ENCODE data around the gene FOXJ3.

FOXJ3 gene

GRCh38 chr1:42184616-42185015 is 150.4 kb downstream of the FOXJ3 start:
- no peak overlapping the region for H3K4me3 ChIP-seq
- no peak overlapping the region for H3K9ac ChIP-seq
- peaks cover 15% of the 10 kb centered on the region for H3K4me1 ChIP-seq
- no peak overlapping the region for H3K27ac ChIP-seq
- TF ChIP-seq Cebpa-rat (IDR thresholded peaks at IDR 0.05), result no peak
- peaks cover 78% of the 10 kb centered on the region for H3K36me3 ChIP-seq
- no peak overlapping the region for H3K4me2 ChIP-seq
- peaks cover 5% of the 10 kb centered on the region; the same call in 1 of the 2 replicates for H4K20me1 ChIP-seq
- H3K27me3 ChIP-seq, result no peaks in the 10 kb centered on the region
- H3K9me3 ChIP-seq, result no peaks in the 10 kb centered on the region

- Histone ChIP-seq H3K4me2 (no peak overlapping the region), H3K9ac (no peak overlapping the region), H3K36me3 (peaks cover 71% of the 10 kb centered on the region), H3K27ac (no peak overlapping the region), H3K4me1 (peaks cover 22% of the 10 kb centered on the region), H4K20me1 (peaks cover 8% of the 10 kb centered on the region; the same call in 1 of the 2 replicates), H3K4me3 (no peak overlapping the region), H3K9me3 (no peaks in the 10 kb centered on the region), H3K27me3 (no peaks in the 10 kb centered on the region)
- no peak for TF ChIP-seq Cebpa-rat (IDR thresholded peaks at IDR 0.05)
Observed at GRCh38 chr1:42183957-42184268, 151.1 kb downstream of the FOXJ3 start.

GRCh38 chr1:42183210-42183956 is 151.7 kb downstream of the FOXJ3 start:
- Histone ChIP-seq H3K36me3 (peaks cover 67% of the 10 kb centered on the region), H3K4me2 (no peak overlapping the region), H3K9ac (no peak overlapping the region), H3K4me1 (peaks cover 28% of the 10 kb centered on the region), H3K27me3 (no peaks in the 10 kb centered on the region), H4K20me1 (peaks cover 14% of the 10 kb centered on the region; the same call in 1 of the 2 replicates), H3K9me3 (no peaks in the 10 kb centered on the region), H3K27ac (no peak overlapping the region), H3K4me3 (no peak overlapping the region)
- no peak for TF ChIP-seq Cebpa-rat (IDR thresholded peaks at IDR 0.05)

GRCh38 chr1:42181687-42182086 is 153.3 kb downstream of the FOXJ3 start:
- Histone ChIP-seq H3K9ac (no peak overlapping the region), H3K9me3 (no peaks in the 10 kb centered on the region), H3K4me2 (no peak overlapping the region), H3K4me3 (no peak overlapping the region), H3K27me3 (no peaks in the 10 kb centered on the region), H3K27ac (no peak overlapping the region), H4K20me1 (peaks cover 14% of the 10 kb centered on the region; the same call in 1 of the 2 replicates), H3K4me1 (peaks cover 40% of the 10 kb centered on the region), H3K36me3 (peaks cover 52% of the 10 kb centered on the region)
- no peak for TF ChIP-seq Cebpa-rat (IDR thresholded peaks at IDR 0.05)

- H3K27ac ChIP-seq, result peak overlapping the region; percentile 57
- H4K20me1 ChIP-seq, result peaks cover 14% of the 10 kb centered on the region; the same call in 1 of the 2 replicates
- no peaks in the 10 kb centered on the region for H3K27me3 ChIP-seq
- no peak overlapping the region for H3K4me3 ChIP-seq
- H3K4me2 ChIP-seq, result peak overlapping the region; percentile 64
- H3K9ac ChIP-seq, result peak overlapping the region; percentile 17; the same call in 1 of the 2 replicates
- peaks cover 48% of the 10 kb centered on the region for H3K36me3 ChIP-seq
- no peak for TF ChIP-seq Cebpa-rat (IDR thresholded peaks at IDR 0.05)
- no peaks in the 10 kb centered on the region for H3K9me3 ChIP-seq
- H3K4me1 ChIP-seq, result peaks cover 40% of the 10 kb centered on the region
Observed at GRCh38 chr1:42179900-42180329, 155.1 kb downstream of the FOXJ3 start.

- peaks cover 45% of the 10 kb centered on the region for H3K36me3 ChIP-seq
- H3K4me3 ChIP-seq, result 0 out of 2 replicates have a peak overlapping the region, but pooled peaks have one; percentile 2
- H3K9ac ChIP-seq, result peak overlapping the region; percentile 17; the same call in 1 of the 2 replicates
- H3K4me1 ChIP-seq, result peaks cover 40% of the 10 kb centered on the region
- H3K27ac ChIP-seq, result peak overlapping the region; percentile 57
- H3K27me3 ChIP-seq, result no peaks in the 10 kb centered on the region
- no peaks in the 10 kb centered on the region for H3K9me3 ChIP-seq
- peak overlapping the region; percentile 64 for H3K4me2 ChIP-seq
- TF ChIP-seq Cebpa-rat (IDR thresholded peaks at IDR 0.05), result no peak
- peaks cover 14% of the 10 kb centered on the region; the same call in 1 of the 2 replicates for H4K20me1 ChIP-seq
Observed at GRCh38 chr1:42179275-42179674, 155.8 kb downstream of the FOXJ3 start.

- no peak for TF ChIP-seq Cebpa-rat (IDR thresholded peaks at IDR 0.05)
- H3K4me2 ChIP-seq, result peak overlapping the region; percentile 64
Observed at GRCh38 chr1:42178249-42178648, 156.8 kb downstream of the FOXJ3 start.

GRCh38 chr1:42177541-42177981 is 157.5 kb downstream of the FOXJ3 start:
- no peak overlapping the region for H3K27ac ChIP-seq
- peak overlapping the region; percentile 64 for H3K4me2 ChIP-seq
- peaks cover 39% of the 10 kb centered on the region for H3K36me3 ChIP-seq
- H3K4me3 ChIP-seq, result no peak overlapping the region
- no peak for TF ChIP-seq Cebpa-rat (IDR thresholded peaks at IDR 0.05)
- peaks cover 14% of the 10 kb centered on the region; the same call in 1 of the 2 replicates for H4K20me1 ChIP-seq
- no peaks in the 10 kb centered on the region for H3K27me3 ChIP-seq
- no peak overlapping the region for H3K9ac ChIP-seq
- no peaks in the 10 kb centered on the region for H3K9me3 ChIP-seq
- H3K4me1 ChIP-seq, result peaks cover 46% of the 10 kb centered on the region

More at GRCh38 chr1:42178249-42178648, 156.8 kb downstream of the FOXJ3 start:
- Histone ChIP-seq H3K27me3 (no peaks in the 10 kb centered on the region), H3K4me3 (no peak overlapping the region), H3K9ac (peak overlapping the region; percentile 51), H3K27ac (peak overlapping the region; percentile 57), H3K36me3 (peaks cover 40% of the 10 kb centered on the region), H4K20me1 (peaks cover 14% of the 10 kb centered on the region; the same call in 1 of the 2 replicates), H3K9me3 (no peaks in the 10 kb centered on the region), H3K4me1 (peaks cover 46% of the 10 kb centered on the region)

- no peaks in the 10 kb centered on the region for H3K9me3 ChIP-seq
- H3K4me2 ChIP-seq, result peak overlapping the region; percentile 64; the same call in 1 of the 2 replicates
- peaks cover 14% of the 10 kb centered on the region; the same call in 1 of the 2 replicates for H4K20me1 ChIP-seq
- peaks cover 46% of the 10 kb centered on the region for H3K4me1 ChIP-seq
- no peak overlapping the region for H3K4me3 ChIP-seq
- H3K27ac ChIP-seq, result no peak overlapping the region
- no peaks in the 10 kb centered on the region for H3K27me3 ChIP-seq
- H3K36me3 ChIP-seq, result peaks cover 34% of the 10 kb centered on the region
- no peak for TF ChIP-seq Cebpa-rat (IDR thresholded peaks at IDR 0.05)
- no peak overlapping the region for H3K9ac ChIP-seq
Observed at GRCh38 chr1:42176902-42177519, 158.0 kb downstream of the FOXJ3 start.

Measured in BLaER1 (cell line).